T47D (cell line): ENCODE measurements around the gene KCNJ18.
"Not testable (repeated sequence)": the region's sequence is repeated elsewhere in the genome, so short reads cannot be mapped to it uniquely, and the experiment has no call there.

Experiments used
- DNase-seq, 2 experiments: peaks; one replicate each; pipeline versions ENCODE4 v3.0.0 to v3.0.0-alpha.2; 2011 to 2012; ENCODE audit warnings: low read depth in 1 of 2, low spot score in 1 of 2
- JUND ChIP-seq: IDR thresholded peaks from 2 replicates; pipeline ENCODE4 v1.6.1; 2012; ENCODE audit warnings: low read depth
- in situ Hi-C: cut with HindIII; loops from 2 replicates; pipeline ENCODE4 v1.10.0; 2016; ENCODE audit warnings: low sequenced_read_pairs, low pct_unique_long_range_greater_than_20kb

The KCNJ18 gene

GRCh38 chr17:21687136-21687953 lies 5.0 kb upstream of the KCNJ18 start:
- no peak for DNase-seq

GRCh38 chr17:21688293-21688949 lies 3.9 kb upstream of the KCNJ18 start:
- in situ Hi-C loops: no loop called here
- no peak for TF ChIP-seq JUND
- no peak for DNase-seq

More at GRCh38 chr17:21687136-21687953, 5.0 kb upstream of the KCNJ18 start:
- in situ Hi-C loops: no loop called here
- TF ChIP-seq JUND: no peak

- no peak for TF ChIP-seq JUND
- in situ Hi-C loops: no loop called here
- DNase-seq: no peak
These were observed 2.7 kb upstream of the KCNJ18 start for GRCh38 chr17:21689604-21690003.

GRCh38 chr17:21690811-21691210 lies 1.5 kb upstream of the KCNJ18 start:
- DNase-seq, in situ Hi-C loops: not testable (repeated sequence)

GRCh38 chr17:21691481-21691880 lies 842 bp upstream of the KCNJ18 start:
- in situ Hi-C loops, DNase-seq: not testable (repeated sequence)

GRCh38 chr17:21692704-21693065 lies 362 bp downstream of the KCNJ18 start:
- in situ Hi-C loops, DNase-seq: not testable (repeated sequence)

GRCh38 chr17:21693391-21693796 lies 1.1 kb downstream of the KCNJ18 start:
- in situ Hi-C loops, DNase-seq: not testable (repeated sequence)

GRCh38 chr17:21693937-21694336 lies 1.6 kb downstream of the KCNJ18 start:
- in situ Hi-C loops, DNase-seq: not testable (repeated sequence)

GRCh38 chr17:21696227-21696626 lies 3.9 kb downstream of the KCNJ18 start:
- DNase-seq, in situ Hi-C loops: not testable (repeated sequence)

GRCh38 chr17:21696842-21697507 lies 4.7 kb downstream of the KCNJ18 start:
- in situ Hi-C loops, DNase-seq: not testable (repeated sequence)

- DNase-seq, in situ Hi-C loops: not testable (repeated sequence)
These were observed 5.2 kb downstream of the KCNJ18 start for GRCh38 chr17:21697508-21697860.

- DNase-seq, in situ Hi-C loops: not testable (repeated sequence)
These were observed 6.2 kb downstream of the KCNJ18 start for GRCh38 chr17:21698437-21699075.

GRCh38 chr17:21699124-21699523 lies 6.8 kb downstream of the KCNJ18 start:
- DNase-seq, in situ Hi-C loops: not testable (repeated sequence)

- DNase-seq, in situ Hi-C loops: not testable (repeated sequence)
These were observed 7.4 kb downstream of the KCNJ18 start for GRCh38 chr17:21699573-21700236.

GRCh38 chr17:21701090-21701489 lies 8.8 kb downstream of the KCNJ18 start:
- DNase-seq, in situ Hi-C loops: not testable (repeated sequence)

- DNase-seq, in situ Hi-C loops: not testable (repeated sequence)
These were observed 9.7 kb downstream of the KCNJ18 start for GRCh38 chr17:21702029-21702428.

GRCh38 chr17:21702521-21702920 lies 10.2 kb downstream of the KCNJ18 start:
- in situ Hi-C loops: not testable (repeated sequence)

More at GRCh38 chr17:21702521-21702920, 10.2 kb downstream of the KCNJ18 start:
- DNase-seq: not testable (repeated sequence)
